DMS53 treated with DMSO at 0.1 percent for 48 hours (cell line): ENCODE results near the gene ABLIM2.

Experiments used
- DNase-seq: peaks from one replicate; lab custom pipeline; 2025; ENCODE audit not compliant: unreplicated experiment; lab: John Stamatoyannopoulos, UW

Gene ABLIM2

DNA sequence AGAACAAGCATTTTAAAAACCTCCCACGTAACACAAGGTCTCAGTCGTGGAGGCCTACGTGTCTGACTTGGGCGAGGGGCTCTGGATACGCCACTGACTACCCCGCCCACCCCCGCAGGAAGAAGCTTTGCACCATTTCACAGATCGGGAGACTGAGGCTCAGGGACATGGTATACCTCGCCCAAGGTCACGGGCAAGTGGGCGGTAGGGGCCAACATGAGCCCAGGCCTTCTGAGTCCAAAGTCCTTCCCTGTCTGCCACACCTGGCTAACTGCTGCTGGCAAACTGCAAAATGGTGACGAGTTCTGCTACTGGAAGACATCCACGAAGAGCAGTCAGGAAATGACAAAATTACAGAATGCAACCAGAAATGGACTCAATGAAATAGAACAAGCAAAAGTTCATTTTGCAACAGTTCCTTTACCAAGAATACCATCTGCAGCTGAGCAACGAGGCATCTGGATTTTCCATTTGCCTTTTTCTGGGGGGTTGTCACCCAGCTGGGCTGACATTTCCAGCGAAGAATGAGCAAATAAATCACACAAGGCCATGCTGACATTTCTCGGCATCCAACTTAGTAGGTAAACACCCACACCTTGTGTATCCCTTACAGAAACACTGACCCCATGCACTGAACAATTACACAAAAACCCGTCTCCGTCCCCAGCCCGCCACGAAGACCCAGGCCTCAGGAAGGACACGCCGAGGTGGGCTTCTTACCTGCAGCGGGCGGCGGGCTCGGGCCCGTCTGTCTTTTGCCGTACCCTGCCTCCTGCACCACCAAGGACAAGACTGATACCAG lies 148.7 kb downstream of the ABLIM2 start:
- DNase-seq = no peak

DNA sequence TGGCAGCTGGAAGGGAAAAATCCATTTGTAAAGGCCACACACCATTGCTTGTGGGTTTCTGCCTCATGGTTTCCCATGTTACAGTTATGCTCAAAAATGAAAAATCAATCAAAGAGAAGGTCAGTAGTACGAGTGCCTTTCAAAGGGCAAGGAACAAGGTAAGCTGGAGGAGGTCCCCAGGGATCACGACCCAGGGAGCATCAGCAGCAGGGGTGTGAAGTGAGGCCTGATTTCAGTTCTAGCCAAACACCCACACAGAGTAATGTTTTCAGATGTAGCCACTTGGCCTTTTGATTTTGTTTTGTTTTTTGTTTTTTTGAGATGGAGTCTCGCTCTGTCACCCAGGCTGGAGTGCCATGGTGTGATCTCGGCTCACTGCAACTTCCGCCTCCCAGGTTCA lies 149.5 kb downstream of the ABLIM2 start:
- DNase-seq = no peak

- no peak for DNase-seq
These were observed 150.2 kb downstream of the ABLIM2 start for GRCh38 chr4:8008391-8008790.

DNA sequence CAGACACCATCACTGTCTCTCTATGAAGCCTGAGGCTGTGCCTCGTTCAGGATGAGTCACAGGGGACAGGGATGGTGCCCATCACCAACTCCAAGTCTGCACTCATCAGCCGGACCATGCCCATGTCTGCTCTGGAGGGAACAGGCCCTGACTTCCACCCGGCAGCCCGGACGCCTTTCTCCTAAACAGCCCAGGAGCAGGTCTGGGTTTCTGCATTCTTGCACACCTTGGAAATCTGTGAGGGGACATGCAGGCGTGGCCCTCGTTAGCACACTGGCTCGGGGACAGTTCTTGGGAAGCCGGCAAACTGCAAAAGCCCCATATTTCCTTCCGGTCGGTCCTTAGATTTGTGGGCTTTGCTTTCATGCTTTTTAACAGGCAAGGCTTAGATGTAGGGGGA lies 151.0 kb downstream of the ABLIM2 start:
- no peak for DNase-seq

DNA sequence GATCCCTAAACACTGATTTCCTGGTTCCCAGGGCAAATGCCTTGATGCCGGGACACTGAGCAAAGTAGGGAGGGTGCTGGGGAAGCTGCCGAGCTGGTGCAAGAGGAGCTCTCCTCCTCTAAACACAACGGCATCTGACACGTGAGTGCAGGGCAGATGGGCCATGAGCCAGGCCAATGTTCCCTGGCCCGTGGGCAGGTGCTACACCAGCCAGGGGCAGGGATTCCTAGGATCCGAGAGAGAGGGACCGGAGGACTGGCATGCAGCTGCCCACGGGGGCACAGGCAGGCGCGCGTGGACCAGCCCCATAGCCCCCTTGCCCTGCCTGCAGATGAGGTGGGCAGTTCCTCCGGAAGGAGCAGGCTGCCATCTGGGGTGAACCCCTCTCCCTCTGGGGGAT lies 152.1 kb downstream of the ABLIM2 start:
- no peak for DNase-seq

DNA sequence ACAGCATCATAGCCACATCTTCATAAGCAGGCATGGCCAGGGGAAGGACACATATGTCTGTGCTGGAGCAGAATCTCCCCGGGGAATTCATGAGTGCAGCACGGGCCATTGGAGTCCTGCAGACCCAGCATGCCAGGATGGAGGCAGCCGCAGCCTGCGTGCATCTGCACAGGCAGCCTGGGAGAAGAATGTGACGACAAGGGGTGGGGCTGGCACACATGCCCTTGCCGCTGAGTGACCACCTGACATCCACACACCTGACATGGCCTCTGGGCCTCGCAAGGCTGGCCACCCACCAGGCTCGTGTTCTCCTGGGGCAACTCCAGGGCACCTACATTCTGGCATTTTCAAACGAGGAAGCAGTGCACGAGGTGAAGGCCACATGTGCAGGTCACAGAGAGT lies 152.8 kb downstream of the ABLIM2 start:
- no peak for DNase-seq

DNA sequence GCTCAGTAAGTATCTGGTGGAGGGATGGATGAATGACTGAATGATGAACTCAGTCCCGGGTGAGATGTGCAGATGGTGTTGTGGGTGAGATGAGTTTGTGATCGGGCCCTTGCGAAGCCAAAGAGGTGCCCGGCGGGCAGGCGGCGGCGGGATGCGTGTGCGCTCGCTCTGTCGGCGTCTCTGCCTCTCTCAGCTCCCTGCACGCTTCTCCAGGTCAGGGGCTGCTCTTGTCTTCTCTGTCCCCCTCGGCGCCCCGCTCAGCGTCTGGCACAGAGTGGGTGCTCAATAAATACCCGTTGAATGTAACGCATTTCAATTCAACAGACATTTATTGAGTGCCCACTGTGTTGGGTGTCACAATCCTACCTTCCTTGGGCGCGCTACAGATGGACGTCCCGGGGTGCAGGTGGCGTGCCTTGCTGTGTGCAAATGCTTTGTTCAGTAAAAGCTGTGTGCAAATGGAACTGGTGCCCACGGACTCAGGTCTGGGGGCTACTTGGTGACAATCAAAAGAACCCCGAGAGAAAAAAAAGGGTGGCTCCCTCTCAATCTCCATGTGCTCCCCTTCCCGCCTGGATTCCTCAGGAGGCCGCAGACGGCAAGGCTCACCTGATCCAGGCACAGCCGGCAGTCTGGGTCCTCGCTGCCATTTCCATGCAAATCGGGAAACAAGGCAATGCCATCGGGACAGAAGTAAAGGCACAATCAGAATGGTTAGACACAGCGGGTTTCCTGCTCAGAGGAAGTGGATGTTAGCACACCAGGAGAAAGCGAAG lies 153.4 kb downstream of the ABLIM2 start:
- no peak for DNase-seq

GRCh38 chr4:8004066-8004465 lies 154.5 kb downstream of the ABLIM2 start:
- DNase-seq = no peak

GRCh38 chr4:8002525-8003309 lies 155.9 kb downstream of the ABLIM2 start:
- no peak for DNase-seq

DNA sequence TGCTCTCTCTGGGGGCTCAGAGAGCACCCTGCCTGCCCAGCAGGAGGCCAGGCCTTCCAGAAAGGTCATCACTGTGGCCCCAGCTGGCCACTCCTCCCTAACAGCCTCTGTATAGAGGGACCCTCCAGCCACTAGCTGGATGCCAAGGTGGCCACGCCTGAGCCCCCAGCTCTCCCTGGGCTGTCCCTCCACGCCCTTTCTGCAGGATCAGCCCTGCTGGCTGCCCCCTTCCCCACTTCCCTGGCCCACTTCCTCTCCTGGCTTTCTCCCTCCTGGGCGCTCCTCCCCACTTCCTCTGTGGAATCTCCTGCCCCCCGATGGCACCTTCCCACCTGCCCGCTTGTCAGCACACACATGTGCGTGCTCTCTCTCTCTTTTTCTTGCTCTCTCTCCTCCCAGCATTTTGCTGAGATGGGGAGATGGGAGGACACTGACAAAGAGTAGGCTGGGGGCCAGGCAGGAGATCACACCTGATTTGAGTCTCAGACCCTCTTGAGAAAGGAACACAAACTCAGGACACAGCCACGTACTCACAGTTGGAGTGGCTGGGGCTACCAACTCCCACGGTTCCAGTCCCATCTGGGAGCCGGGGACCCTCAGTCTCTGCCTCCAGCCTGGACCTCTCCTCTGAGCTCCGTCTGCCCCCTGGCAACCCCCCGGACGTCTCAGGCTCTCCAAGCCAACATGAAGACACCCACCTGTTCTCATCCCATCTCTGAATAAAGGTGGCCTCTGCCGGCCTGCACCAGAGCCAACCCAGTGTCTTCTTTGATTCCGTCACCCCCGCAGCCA lies 156.9 kb downstream of the ABLIM2 start:
- no peak for DNase-seq

- no peak for DNase-seq
These were observed 157.7 kb downstream of the ABLIM2 start for GRCh38 chr4:8000721-8001491.

DNA sequence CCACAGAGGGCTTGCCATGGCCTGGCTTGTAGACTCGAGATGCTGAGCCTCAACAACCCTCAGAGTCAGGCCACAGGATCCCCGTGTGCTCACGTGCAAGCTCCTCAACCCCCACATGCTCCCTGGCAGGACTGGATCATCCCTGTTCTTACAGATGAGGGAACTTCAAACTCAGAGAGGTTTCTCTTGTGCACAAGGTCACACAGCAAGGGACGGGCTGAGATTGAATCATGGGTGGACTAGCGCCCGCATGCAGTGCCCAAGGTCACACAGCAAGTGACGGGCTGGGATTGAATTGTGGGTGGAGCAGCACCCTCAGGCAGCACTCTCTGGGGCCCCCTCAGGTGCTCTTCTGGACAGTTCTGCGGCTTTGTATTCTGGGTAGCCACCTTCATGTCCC lies 158.4 kb downstream of the ABLIM2 start:
- no peak for DNase-seq

GRCh38 chr4:7999695-8000094 lies 158.9 kb downstream of the ABLIM2 start:
- DNase-seq = no peak

DNA sequence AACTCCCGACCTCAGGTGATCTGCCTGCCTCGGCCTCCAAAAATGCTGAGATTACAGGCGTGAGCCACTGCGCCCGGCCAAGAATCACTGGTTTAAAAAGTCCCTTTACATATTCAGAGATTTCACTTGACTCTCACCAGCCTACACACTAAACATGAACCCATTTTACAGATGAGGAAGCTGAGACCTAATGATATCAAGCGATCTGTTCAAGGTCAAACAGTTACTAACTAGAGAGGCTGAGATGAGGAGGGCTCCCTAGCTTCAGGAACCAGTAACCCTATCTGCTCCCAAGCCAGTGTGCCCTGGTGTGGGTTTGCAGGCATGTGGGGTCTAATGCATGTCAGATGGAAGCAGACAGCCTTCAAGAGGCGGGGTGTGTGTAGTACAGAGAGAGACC lies 159.3 kb downstream of the ABLIM2 start:
- no peak for DNase-seq

DNA sequence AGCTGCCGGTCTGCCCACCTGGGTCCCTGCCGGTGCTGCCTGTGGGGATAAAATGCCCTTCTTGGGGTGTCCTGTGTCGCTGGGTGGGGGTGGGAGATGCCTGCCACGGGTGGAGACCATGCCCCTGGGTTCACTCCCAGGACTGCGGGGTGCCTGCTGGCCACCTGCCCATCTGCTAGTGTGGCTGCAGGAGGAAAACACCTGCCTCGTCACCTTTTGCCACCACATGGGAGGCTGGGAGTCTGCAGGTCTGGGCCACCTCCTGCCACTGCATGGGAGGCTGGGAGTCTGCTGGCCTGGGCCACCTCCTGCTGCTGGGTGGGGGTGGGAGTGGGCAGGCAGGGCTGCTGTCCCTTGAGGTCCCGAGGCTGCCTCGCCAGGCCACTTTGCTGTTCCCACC lies 160.2 kb downstream of the ABLIM2 start:
- no peak for DNase-seq

- no peak for DNase-seq
These were observed 162.7 kb downstream of the ABLIM2 start for GRCh38 chr4:7995866-7996265.

- no peak for DNase-seq
These were observed 163.5 kb downstream of the ABLIM2 start for GRCh38 chr4:7995135-7995534.

DNA sequence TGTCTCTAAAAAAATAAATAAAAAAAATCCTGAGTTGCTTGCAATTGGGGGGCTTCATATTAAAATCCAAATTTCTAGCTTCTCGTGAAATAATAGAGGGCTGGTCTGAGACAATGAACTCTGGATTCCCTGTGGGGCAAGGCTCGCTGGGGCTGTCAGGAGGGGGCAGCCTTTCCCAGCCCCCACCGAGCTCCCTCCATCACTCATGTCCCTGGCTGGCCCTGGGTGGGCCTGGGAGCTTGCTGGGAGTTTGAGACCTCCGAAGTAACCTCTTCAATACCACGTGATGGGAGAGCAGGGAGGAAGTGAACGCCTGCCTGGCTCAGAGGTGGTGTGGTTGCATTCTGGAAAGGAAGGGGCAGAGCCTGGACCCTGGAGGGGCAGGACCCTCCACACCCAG lies 164.9 kb downstream of the ABLIM2 start:
- DNase-seq = no peak

DNA sequence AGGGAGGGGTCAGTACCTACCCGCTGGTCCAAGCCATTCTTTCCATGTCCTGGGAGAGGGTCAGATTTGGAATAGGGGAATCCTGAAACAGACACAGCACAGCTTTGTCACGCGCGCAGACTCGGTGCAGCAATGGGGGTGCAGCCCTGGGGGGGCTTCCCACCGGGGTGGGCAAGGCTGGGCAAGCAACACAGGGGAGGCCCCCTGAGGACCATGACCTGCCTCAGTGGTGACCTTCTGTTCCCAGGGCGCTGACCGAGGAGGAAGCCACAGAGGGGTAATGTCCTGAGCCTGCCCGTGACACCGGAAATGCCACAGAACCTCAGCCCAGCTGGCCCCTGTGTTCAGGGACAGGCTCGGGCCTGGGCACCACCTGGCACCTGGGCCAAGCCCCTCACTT lies 165.8 kb downstream of the ABLIM2 start:
- no peak for DNase-seq

DNA sequence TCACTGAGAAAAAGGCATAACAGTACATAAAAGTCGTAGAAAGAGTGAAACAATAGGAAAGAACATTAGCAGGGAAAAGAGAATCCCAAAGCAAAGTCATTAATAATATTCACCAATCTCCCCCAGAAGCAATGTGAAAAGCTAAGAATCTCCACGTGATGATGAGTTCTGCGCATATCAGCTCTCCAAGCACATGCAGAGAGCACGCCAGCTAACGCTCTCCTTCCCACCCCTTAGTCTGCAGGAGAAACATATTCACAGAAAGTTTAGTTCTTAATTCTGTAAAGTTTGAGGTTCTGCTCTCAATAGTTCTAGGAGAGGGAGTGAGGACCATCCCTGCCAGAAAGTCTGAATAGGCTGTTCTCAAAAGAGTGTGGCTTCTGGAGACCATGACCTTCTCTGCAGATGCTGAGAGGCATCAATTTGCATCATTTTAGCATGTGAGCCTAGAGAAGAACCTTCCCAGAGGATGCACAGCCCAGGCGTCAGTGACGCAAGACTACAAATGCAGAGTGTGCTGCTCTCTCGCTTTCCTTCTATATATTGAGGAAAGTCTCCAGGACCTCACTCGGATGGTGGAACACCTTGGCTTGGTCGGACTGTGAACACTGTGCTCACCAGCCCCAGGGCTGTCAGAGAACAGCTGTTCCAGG lies 167.7 kb downstream of the ABLIM2 start:
- no peak for DNase-seq
